CD4-positive, alpha-beta T cell treated with Interleukin-17A for 4 hours (primary cell): ENCODE results near the gene FOXD4.
"Not testable (repeated sequence)": the region's sequence is repeated elsewhere in the genome, so short reads cannot be mapped to it uniquely, and the experiment has no call there.

Source experiments
- DNase-seq: peaks from one replicate; pipeline ENCODE4 v3.0.0-alpha.2; 2020; ENCODE audit warnings: mixed read lengths

Gene FOXD4

GRCh38 chr9:90851-91250 lies 27.4 kb downstream of the FOXD4 start:
- not testable (repeated sequence) for DNase-seq

GRCh38 chr9:88396-89037 lies 29.7 kb downstream of the FOXD4 start:
- not testable (repeated sequence) for DNase-seq

DNA sequence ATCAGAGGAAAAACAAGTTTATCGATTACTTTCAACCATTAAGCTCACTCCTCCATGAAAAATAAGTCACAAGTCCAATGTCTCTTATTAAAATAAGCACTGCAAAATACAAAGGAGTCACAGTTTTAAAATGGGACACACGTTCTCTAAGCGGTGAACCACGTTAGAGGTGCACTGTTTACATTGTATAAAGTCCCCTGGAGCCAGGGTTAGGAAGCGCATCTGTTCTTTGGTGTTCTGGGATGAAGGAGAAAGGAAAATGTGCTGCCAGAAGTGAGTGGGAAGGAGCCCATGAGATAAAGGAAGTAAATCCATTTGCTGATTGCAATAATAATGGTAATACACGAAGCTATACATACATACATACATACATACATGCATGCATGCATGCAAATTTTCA lies 30.4 kb downstream of the FOXD4 start:
- not testable (repeated sequence) for DNase-seq

DNA sequence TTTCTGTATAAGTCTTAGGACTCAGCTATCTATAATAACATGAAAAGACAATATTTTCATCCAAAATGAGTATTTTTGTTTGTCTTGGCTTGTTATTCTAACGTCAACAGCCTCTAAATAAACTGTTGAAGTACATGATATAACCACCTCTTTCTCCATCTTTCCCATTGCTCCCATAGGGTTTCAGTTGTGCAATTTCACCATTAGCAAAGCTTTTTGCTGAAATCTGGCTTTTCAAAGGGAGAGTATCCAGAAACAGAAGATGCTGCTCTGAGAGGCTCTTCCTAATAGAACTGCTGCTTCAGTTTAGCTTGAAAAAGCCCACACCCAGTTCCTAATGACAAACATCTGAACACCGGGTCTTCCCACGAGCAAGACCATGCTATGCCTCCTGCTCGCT lies 31.1 kb downstream of the FOXD4 start:
- DNase-seq: not testable (repeated sequence)

DNA sequence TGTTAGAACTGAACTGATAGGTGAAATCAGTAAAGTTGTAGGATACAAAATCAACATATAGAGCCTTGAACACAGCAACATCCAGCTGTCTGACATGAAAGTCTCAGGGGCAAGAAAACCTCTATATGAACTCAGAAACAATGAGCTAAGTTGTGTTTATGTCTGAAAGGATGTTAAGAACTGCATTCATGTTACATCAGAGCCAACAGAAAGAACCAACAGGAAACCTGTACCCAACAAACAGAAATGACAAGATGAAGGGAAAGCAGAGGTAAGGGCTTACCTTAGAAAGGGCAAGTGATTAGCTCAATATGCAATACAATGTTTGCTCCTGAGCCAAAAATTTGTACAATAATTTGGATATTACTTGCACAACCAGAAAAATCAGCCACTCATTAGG lies 31.5 kb downstream of the FOXD4 start:
- DNase-seq: not testable (repeated sequence)

DNA sequence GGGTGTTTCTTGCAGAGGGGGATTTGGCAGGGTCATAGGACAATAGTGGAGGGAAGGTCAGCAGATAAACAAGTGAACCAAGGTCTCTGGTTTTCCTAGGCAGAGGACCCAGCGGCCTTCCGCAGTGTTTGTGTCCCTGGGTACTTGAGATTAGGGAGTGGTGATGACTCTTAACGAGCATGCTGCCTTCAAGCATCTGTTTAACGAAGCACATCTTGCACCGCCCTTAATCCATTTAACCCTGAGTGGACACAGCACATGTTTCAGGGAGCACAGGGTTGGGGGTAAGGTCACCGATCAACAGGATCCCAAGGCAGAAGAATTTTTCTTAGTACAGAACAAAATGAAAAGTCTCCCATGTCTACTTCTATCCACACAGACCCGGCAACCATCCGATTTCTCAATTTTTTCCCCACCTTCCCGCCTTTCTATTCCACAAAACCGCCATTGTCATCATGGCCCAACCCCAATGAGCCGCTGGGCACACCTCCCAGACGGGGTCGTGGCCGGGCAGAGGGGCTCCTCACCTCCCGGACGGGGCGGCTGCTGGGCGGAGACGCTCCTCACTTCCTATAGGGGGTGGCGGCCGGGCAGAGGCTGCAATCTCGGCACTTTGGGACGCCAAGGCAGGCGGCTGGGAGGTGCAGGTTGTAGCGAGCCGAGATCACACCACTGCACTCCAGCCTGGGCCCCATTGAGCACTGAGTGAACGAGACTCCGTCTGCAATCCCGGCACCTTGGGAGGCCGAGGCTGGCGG lies 35.1 kb downstream of the FOXD4 start:
- not testable (repeated sequence) for DNase-seq

- DNase-seq: not testable (repeated sequence)
These were observed 39.9 kb downstream of the FOXD4 start for GRCh38 chr9:78333-78732.

GRCh38 chr9:76389-76788 lies 41.8 kb downstream of the FOXD4 start:
- DNase-seq: not testable (repeated sequence)

DNA sequence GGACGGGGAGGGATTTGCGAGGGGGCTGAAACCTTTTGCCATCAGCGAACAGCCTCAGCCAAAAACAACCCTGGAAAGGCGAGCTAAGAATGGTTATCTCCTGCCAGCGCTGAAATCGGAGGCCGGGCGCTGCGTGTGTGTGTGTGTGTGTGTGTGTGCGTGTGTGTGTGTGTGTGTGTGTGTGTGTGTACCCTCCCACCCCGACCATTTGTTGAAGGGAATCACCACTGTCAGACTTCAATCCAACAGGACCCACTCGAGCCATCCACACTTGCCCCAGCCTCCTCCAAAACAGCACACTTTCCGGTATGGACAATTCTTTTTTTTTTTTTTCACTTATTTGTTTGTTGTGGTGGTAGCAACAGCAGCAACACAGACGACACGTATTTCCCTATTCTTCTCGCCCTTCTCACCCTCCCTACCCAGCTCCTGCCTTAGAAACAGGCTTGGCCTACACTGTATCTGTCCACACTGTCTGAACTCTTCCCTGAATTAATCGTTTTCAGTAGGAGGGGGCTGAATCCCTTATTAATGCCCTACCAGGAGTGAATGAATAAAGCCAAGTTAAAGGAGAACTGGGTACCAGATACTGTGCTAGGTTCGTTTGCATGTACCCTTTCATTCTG lies 44.2 kb downstream of the FOXD4 start:
- DNase-seq: not testable (repeated sequence)

DNA sequence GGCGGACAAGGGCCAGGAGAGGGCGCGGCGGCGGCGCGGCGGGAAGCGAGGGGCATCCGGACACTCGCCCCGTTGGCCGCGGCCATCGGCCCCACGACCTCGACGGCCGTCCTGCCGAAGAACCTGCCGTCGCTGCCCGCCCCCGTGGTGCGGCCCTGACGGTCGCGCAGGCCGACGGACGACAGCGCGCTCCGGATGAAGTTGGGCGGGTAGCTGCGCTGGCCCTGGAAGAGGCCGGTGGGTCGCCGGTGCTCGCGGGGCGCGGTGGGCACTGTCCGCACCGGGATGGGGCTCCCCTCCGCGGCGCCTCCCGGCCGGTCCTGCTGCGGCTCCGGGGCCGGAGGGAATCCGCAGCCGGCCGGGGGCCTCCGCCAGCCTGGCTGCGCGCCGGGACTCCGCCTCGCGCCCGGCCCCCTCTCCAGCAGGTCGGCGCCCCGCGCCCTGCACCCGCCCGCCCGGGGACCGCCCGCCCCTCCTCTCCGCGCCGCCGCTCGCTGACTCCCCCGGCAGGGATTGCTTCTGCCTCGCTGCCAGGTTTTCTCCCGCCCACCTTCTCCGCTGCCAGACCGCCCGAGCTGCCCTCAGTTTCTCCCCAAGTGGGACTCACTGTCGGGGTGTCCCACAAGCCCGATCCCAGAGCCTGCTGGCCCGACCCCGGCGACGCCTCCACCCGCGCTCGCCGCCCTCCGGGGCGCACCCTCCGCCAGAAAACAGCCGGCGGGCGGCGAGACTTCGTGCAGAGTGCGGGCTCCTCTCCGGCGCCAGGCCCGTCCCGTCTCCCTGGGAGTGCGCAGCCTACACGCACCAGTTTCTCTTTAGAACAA lies 44.9 kb downstream of the FOXD4 start:
- peak; percentile 33 for DNase-seq
